MM.1S (cell line): Measurements from ENCODE around the gene GM2A.

Experiments used
- DNase-seq: peaks from one replicate; pipeline ENCODE4 v3.0.0-alpha.2; 2015
- H2AFZ ChIP-seq: fragments of 300-600 bp; sonication (generic); 2 replicates; pipeline ENCODE4 v1.6.0; 2016; ENCODE audit warnings: antibody characterized with exemption, low read length
- H3F3A ChIP-seq: fragments of 300-600 bp; sonication (generic); 2 replicates; pipeline ENCODE4 v1.6.1; 2016; ENCODE audit warnings: mild to moderate bottlenecking, antibody characterized with exemption, low read length, moderate library complexity, mixed read lengths; ENCODE audit not compliant: insufficient read depth
- H3K27ac ChIP-seq: fragments of 300-600 bp; sonication (generic); 2 replicates; pipeline ENCODE4 v1.5.1; 2016; ENCODE audit warnings: mild to moderate bottlenecking, low read length
- H3K27me3 ChIP-seq: fragments of 300-600 bp; sonication (generic); replicated peaks from 2 replicates; pipeline ENCODE4 v1.6.0; 2016; ENCODE audit warnings: low read length; ENCODE audit not compliant: insufficient read depth
- H3K36me3 ChIP-seq: fragments of 300-600 bp; sonication (generic); replicated peaks from 2 replicates; pipeline ENCODE4 v1.6.1; 2016; ENCODE audit warnings: mild to moderate bottlenecking, low read length, mixed read lengths; ENCODE audit not compliant: insufficient read depth
- H3K4me1 ChIP-seq: fragments of 300-600 bp; sonication (generic); 2 replicates; pipeline ENCODE4 v1.6.1; 2016; ENCODE audit warnings: low read length, mixed read lengths
- H3K4me2 ChIP-seq: fragments of 300-600 bp; sonication (generic); 2 replicates; pipeline ENCODE4 v1.6.0; 2016; ENCODE audit warnings: low read depth, low read length
- H3K4me3 ChIP-seq: fragments of 300-600 bp; sonication (generic); 2 replicates; pipeline ENCODE4 v1.5.1; 2016; ENCODE audit warnings: low read length, mixed read lengths
- H3K79me2 ChIP-seq: fragments of 300-600 bp; sonication (generic); 2 replicates; pipeline ENCODE4 v1.6.1; 2016; ENCODE audit warnings: mixed run types, low read length, mixed read lengths
- H3K9ac ChIP-seq: fragments of 300-600 bp; sonication (generic); 2 replicates; pipeline ENCODE4 v1.6.1; 2016; ENCODE audit warnings: low read length, mixed read lengths
- H3K9me2 ChIP-seq: fragments of 300-600 bp; sonication (generic); replicated peaks from 2 replicates; pipeline ENCODE4 v1.6.1; 2016; ENCODE audit warnings: mild to moderate bottlenecking, low read length, mixed read lengths; ENCODE audit not compliant: insufficient read depth
- H3K9me3 ChIP-seq: fragments of 300-600 bp; sonication (generic); replicated peaks from 2 replicates; pipeline ENCODE4 v1.6.1; 2016; ENCODE audit warnings: mild to moderate bottlenecking, low read length, mixed read lengths; ENCODE audit not compliant: insufficient read depth
- H4K20me1 ChIP-seq: fragments of 300-600 bp; sonication (generic); 2 replicates; pipeline ENCODE4 v1.6.1; 2016; ENCODE audit warnings: mild to moderate bottlenecking, low read length, moderate library complexity, mixed read lengths; ENCODE audit not compliant: insufficient read depth
- CTCF ChIP-seq: fragments of 300-600 bp; sonication (generic); IDR thresholded peaks from 2 replicates; pipeline ENCODE4 v1.5.1; 2016; ENCODE audit warnings: antibody characterized with exemption, low read length, mixed read lengths
- EZH2 ChIP-seq: fragments of 300-600 bp; sonication (generic); optimal IDR thresholded peaks from 2 replicates; pipeline ENCODE3; 2017; ENCODE audit warnings: low read depth, mild to moderate bottlenecking, antibody characterized with exemption, low read length, mixed read lengths
- EZH2phosphoT487 ChIP-seq: fragments of 300-600 bp; sonication (generic); IDR thresholded peaks from 2 replicates; pipeline ENCODE4 v1.6.1; 2018; ENCODE audit warnings: antibody characterized with exemption, low read length

The GM2A gene

GRCh38 chr5:151280443-151280842, 27.5 kb downstream of the GM2A start:
- no peak overlapping the region for H3K4me2 ChIP-seq
- no peaks in the 10 kb centered on the region for H3K27me3 ChIP-seq
- H3K4me3 ChIP-seq: no peak overlapping the region
- H3K27ac ChIP-seq: no peak overlapping the region
- no peak for DNase-seq
- H3K79me2 ChIP-seq: no peaks in the 10 kb centered on the region
- H4K20me1 ChIP-seq: no peaks in the 10 kb centered on the region
- no peaks in the 10 kb centered on the region for H3F3A ChIP-seq
- no peaks in the 10 kb centered on the region for H3K9me2 ChIP-seq
- H3K9ac ChIP-seq: no peak overlapping the region
- no peaks in the 10 kb centered on the region for H3K4me1 ChIP-seq
- H3K9me3 ChIP-seq: no peaks in the 10 kb centered on the region
- no peak for TF ChIP-seq CTCF
- TF ChIP-seq EZH2phosphoT487: no peak
- no peak overlapping the region for H2AFZ ChIP-seq
- H3K36me3 ChIP-seq: no peaks in the 10 kb centered on the region

- Histone ChIP-seq H3K36me3 (no peaks in the 10 kb centered on the region), H3K9me3 (no peaks in the 10 kb centered on the region), H3K4me1 (no peaks in the 10 kb centered on the region), H2AFZ (no peak overlapping the region), H3K27ac (no peak overlapping the region), H3K79me2 (no peaks in the 10 kb centered on the region), H3K9ac (no peak overlapping the region), H3K4me2 (no peak overlapping the region), H3K4me3 (no peak overlapping the region), H3F3A (no peaks in the 10 kb centered on the region), H3K9me2 (no peaks in the 10 kb centered on the region), H3K27me3 (no peaks in the 10 kb centered on the region), H4K20me1 (no peaks in the 10 kb centered on the region)
- DNase-seq: no peak
- TF ChIP-seq EZH2phosphoT487 (no peak), EZH2 (no peak), CTCF (no peak)
Measured at GRCh38 chr5:151281001-151281639, 28.1 kb downstream of the GM2A start.

GRCh38 chr5:151283120-151283825, 30.3 kb downstream of the GM2A start:
- no peak for DNase-seq
- Histone ChIP-seq H3K4me3 (no peak overlapping the region), H3F3A (no peaks in the 10 kb centered on the region), H3K36me3 (no peaks in the 10 kb centered on the region), H3K9me2 (no peaks in the 10 kb centered on the region), H3K27me3 (no peaks in the 10 kb centered on the region), H3K9ac (no peak overlapping the region), H3K9me3 (no peaks in the 10 kb centered on the region), H4K20me1 (no peaks in the 10 kb centered on the region), H3K4me2 (no peak overlapping the region), H3K27ac (no peak overlapping the region), H2AFZ (no peak overlapping the region), H3K4me1 (no peaks in the 10 kb centered on the region), H3K79me2 (no peaks in the 10 kb centered on the region)
- TF ChIP-seq EZH2phosphoT487 (no peak), EZH2 (no peak), CTCF (no peak)
